H9 (cell line): ENCODE results near the gene PLA1A. TPM values are rescaled to one million over a fixed set of nuclear protein-coding genes. Genes with fewer than 3 reads are reported as not detected.

Experiments
- DNase-seq: peaks from one replicate; pipeline ENCODE4 v3.0.0-alpha.2; 2017
- H2AFZ ChIP-seq: one replicate; pipeline ENCODE4 v1.6.1; 2013; ENCODE audit warnings: mild to moderate bottlenecking, low read length, control low read depth, moderate library complexity
- H2AK5ac ChIP-seq: 2 replicates; pipeline ENCODE4 v1.6.1; 2013; ENCODE audit warnings: low read length, control low read depth, mixed read lengths; ENCODE audit not compliant: insufficient read length
- H2BK120ac ChIP-seq: one replicate; pipeline ENCODE4 v1.6.1; 2013; ENCODE audit warnings: low read depth, mild to moderate bottlenecking, low read length, control low read depth, inconsistent platforms; ENCODE audit not compliant: poor library complexity, severe bottlenecking
- H2BK12ac ChIP-seq: 2 replicates; pipeline ENCODE4 v1.6.1; 2013; ENCODE audit warnings: low read length, control low read depth, mixed read lengths, low read depth; ENCODE audit not compliant: insufficient read length
- H2BK15ac ChIP-seq: 2 replicates; pipeline ENCODE4 v1.6.1; 2013; ENCODE audit warnings: low read depth, low read length, control low read depth
- H2BK20ac ChIP-seq: one replicate; pipeline ENCODE4 v1.6.1; 2013; ENCODE audit warnings: low read depth, mild to moderate bottlenecking, low read length, control low read depth, inconsistent platforms; ENCODE audit not compliant: poor library complexity, severe bottlenecking
- H2BK5ac ChIP-seq: 2 replicates; pipeline ENCODE4 v1.6.1; 2013; ENCODE audit warnings: low read length, control low read depth, mixed read lengths; ENCODE audit not compliant: insufficient read length
- H3K14ac ChIP-seq: 2 replicates; pipeline ENCODE4 v1.6.1; 2013; ENCODE audit warnings: low read length, control low read depth; ENCODE audit not compliant: insufficient read depth
- H3K18ac ChIP-seq: 2 replicates; pipeline ENCODE4 v1.6.1; 2013; ENCODE audit warnings: low read depth, mild to moderate bottlenecking, mixed read lengths, low read length, control low read depth; ENCODE audit not compliant: insufficient read length
- H3K23ac ChIP-seq: 2 replicates; pipeline ENCODE4 v1.6.1; 2013; ENCODE audit warnings: low read length, control low read depth, mixed read lengths, low read depth; ENCODE audit not compliant: insufficient read length
- H3K23me2 ChIP-seq: 2 replicates; pipeline ENCODE4 v1.6.1; 2013; ENCODE audit warnings: low read depth, mild to moderate bottlenecking, mixed read lengths, low read length, control low read depth; ENCODE audit not compliant: insufficient read length, poor library complexity, severe bottlenecking
- H3K27ac ChIP-seq: 2 replicates; pipeline ENCODE4 v1.5.1; 2013; ENCODE audit warnings: low read length, control low read depth, mixed read lengths, low read depth; ENCODE audit not compliant: insufficient read length
- H3K27me3 ChIP-seq: 2 replicates; pipeline ENCODE4 v1.6.1; 2013; ENCODE audit warnings: low read length, control low read depth, inconsistent platforms; ENCODE audit not compliant: insufficient read depth
- H3K4ac ChIP-seq: 2 replicates; pipeline ENCODE4 v1.6.1; 2013; ENCODE audit warnings: low read depth, mild to moderate bottlenecking, control low read depth, inconsistent platforms, low read length, moderate library complexity
- H3K4me1 ChIP-seq: 2 replicates; pipeline ENCODE4 v1.6.1; 2013; ENCODE audit warnings: low read length, control low read depth, inconsistent platforms; ENCODE audit not compliant: insufficient read depth
- H3K4me2 ChIP-seq: 2 replicates; pipeline ENCODE4 v1.6.1; 2013; ENCODE audit warnings: low read length, control low read depth, mixed read lengths; ENCODE audit not compliant: insufficient read length, insufficient read depth
- H3K56ac ChIP-seq: 2 replicates; pipeline ENCODE4 v1.6.1; 2013; ENCODE audit warnings: low read depth, mild to moderate bottlenecking, mixed read lengths, low read length, control low read depth; ENCODE audit not compliant: insufficient read length
- H3K79me1 ChIP-seq: 2 replicates; pipeline ENCODE4 v1.6.1; 2013; ENCODE audit warnings: low read depth, mild to moderate bottlenecking, moderate library complexity, low read length, control low read depth, inconsistent platforms; ENCODE audit not compliant: insufficient read depth, poor library complexity, severe bottlenecking
- H3K79me2 ChIP-seq: 2 replicates; pipeline ENCODE4 v1.6.1; 2013; ENCODE audit warnings: low read length, control low read depth, inconsistent platforms; ENCODE audit not compliant: insufficient read depth
- H3K9ac ChIP-seq: 2 replicates; pipeline ENCODE4 v1.6.1; 2013; ENCODE audit warnings: low read length, control low read depth, mixed read lengths; ENCODE audit not compliant: insufficient read length; ENCODE audit errors: extremely low read depth
- H3K9me3 ChIP-seq: one replicate; pipeline ENCODE4 v1.6.1; 2013; ENCODE audit warnings: low read depth, low read length, inconsistent platforms; ENCODE audit not compliant: control insufficient read depth
- H3T11ph ChIP-seq: one replicate; pipeline ENCODE4 v1.6.1; 2013; ENCODE audit warnings: mild to moderate bottlenecking, low read length, control low read depth, inconsistent platforms
- H4K20me1 ChIP-seq: one replicate; pipeline ENCODE4 v1.6.1; 2013; ENCODE audit not compliant: control insufficient read depth, insufficient read length, insufficient read depth
- H4K5ac ChIP-seq: 2 replicates; pipeline ENCODE4 v1.6.1; 2013; ENCODE audit warnings: low read depth, mild to moderate bottlenecking, mixed read lengths, low read length, control low read depth; ENCODE audit not compliant: insufficient read length
- H4K8ac ChIP-seq: replicated peaks from 2 replicates; pipeline ENCODE4 v1.6.1; 2013; ENCODE audit warnings: low read length, control low read depth, mixed read lengths, low read depth; ENCODE audit not compliant: insufficient read length
- H4K91ac ChIP-seq: 2 replicates; pipeline ENCODE4 v1.6.1; 2013; ENCODE audit warnings: low read depth, mild to moderate bottlenecking, moderate library complexity, mixed read lengths, low read length, control low read depth; ENCODE audit not compliant: insufficient read length
- H3K27ac Mint-ChIP-seq, 3 experiments: 2 replicates in 2 of 3; 3 replicates in 1 of 3; pipeline ENCODE4 v1.8.0; 2020 to 2021; ENCODE audit warnings: mixed read lengths in 3 of 3, mild to moderate bottlenecking in 1 of 3, moderate library complexity in 1 of 3
- H3K27me3 Mint-ChIP-seq: 2 replicates; pipeline ENCODE4 v1.8.0; 2021; ENCODE audit warnings: low read depth, mild to moderate bottlenecking, moderate library complexity, mixed read lengths
- H3K36me3 Mint-ChIP-seq, 3 experiments: 2 replicates in 2 of 3; 3 replicates in 1 of 3; pipeline ENCODE4 v1.8.0; 2020 to 2021; ENCODE audit warnings: low read depth in 3 of 3, mixed read lengths in 3 of 3; ENCODE audit not compliant: insufficient read depth in 1 of 3
- H3K4me1 Mint-ChIP-seq, 2 experiments: 2 replicates each; pipeline ENCODE4 v1.8.0; 2020; ENCODE audit warnings: mixed read lengths in 2 of 2
- H3K4me3 Mint-ChIP-seq, 2 experiments: 2 replicates in 1 of 2; 3 replicates in 1 of 2; pipeline ENCODE4 v1.8.0; 2020 to 2021; ENCODE audit warnings: mild to moderate bottlenecking in 2 of 2, mixed read lengths in 2 of 2, moderate library complexity in 1 of 2
- H3K9me3 Mint-ChIP-seq, 2 experiments: 2 replicates in 1 of 2; 3 replicates in 1 of 2; pipeline ENCODE4 v1.8.0; 2020; ENCODE audit warnings: mild to moderate bottlenecking in 2 of 2, mixed read lengths in 2 of 2, moderate library complexity in 1 of 2
- WGBS: extraction: QIAGEN DNeasy Blood & Tissue Kit; methylation state at CpG from one replicate; pipeline ENCODE4 v1.1.7; 2013; ENCODE audit warnings: missing lambda C conversion rate, low lambda C conversion rate, mixed read lengths; ENCODE audit not compliant: insufficient read length; ENCODE audit errors: extremely low coverage; 5-methylcytosine and 5-hydroxymethylcytosine counted together
- total RNA-seq: library from RNA; stranded (reverse); gene quantifications from 2 replicates; pipeline ENCODE4 v1.2.1, GENCODE V29; 2021
- TF ChIP-seq, protein P1 (sequence below): fragments of 200-600 bp; sonication (generic); conservative IDR thresholded peaks from 3 replicates; pipeline ENCODE4 v1.8.0; 2021; ENCODE audit warnings: antibody characterized with exemption, mild to moderate bottlenecking

Gene PLA1A
- total RNA-seq, 1 experiment from 2014 or later: not detected

- H3T11ph ChIP-seq: no peak overlapping the region
- Mint-ChIP-seq H3K36me3 (no peaks in the 10 kb centered on the region), H3K4me3 (no peak overlapping the region; a peak in 1 of 5 replicates), H3K27me3 (peaks cover 12% of the 10 kb centered on the region), H3K4me1 (0 out of 4 replicates have a peak, but pooled peaks cover 0 to 3% of the 10 kb centered on the region in 2 experiments), H3K9me3 (peaks cover 0 to 3% of the 10 kb centered on the region in 2 experiments; a peak in 2 of 5 replicates), H3K27ac (no peak overlapping the region; a peak in 1 of 7 replicates)
- H3K9me3 ChIP-seq: no peaks in the 10 kb centered on the region
- no peak overlapping the region for H2BK20ac ChIP-seq
- no peaks in the 10 kb centered on the region for H4K20me1 ChIP-seq
- H2BK5ac ChIP-seq: no peak overlapping the region
- no peaks in the 10 kb centered on the region for H3K4me1 ChIP-seq
- TF ChIP-seq, protein P1, sequence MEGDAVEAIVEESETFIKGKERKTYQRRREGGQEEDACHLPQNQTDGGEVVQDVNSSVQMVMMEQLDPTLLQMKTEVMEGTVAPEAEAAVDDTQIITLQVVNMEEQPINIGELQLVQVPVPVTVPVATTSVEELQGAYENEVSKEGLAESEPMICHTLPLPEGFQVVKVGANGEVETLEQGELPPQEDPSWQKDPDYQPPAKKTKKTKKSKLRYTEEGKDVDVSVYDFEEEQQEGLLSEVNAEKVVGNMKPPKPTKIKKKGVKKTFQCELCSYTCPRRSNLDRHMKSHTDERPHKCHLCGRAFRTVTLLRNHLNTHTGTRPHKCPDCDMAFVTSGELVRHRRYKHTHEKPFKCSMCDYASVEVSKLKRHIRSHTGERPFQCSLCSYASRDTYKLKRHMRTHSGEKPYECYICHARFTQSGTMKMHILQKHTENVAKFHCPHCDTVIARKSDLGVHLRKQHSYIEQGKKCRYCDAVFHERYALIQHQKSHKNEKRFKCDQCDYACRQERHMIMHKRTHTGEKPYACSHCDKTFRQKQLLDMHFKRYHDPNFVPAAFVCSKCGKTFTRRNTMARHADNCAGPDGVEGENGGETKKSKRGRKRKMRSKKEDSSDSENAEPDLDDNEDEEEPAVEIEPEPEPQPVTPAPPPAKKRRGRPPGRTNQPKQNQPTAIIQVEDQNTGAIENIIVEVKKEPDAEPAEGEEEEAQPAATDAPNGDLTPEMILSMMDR: no peak
- no peak overlapping the region for H3K9ac ChIP-seq
- H2BK15ac ChIP-seq: no peak overlapping the region
- no peak overlapping the region for H3K27ac ChIP-seq
- H2BK12ac ChIP-seq: no peak overlapping the region
- H3K23me2 ChIP-seq: no peaks in the 10 kb centered on the region
- no peak overlapping the region for H4K5ac ChIP-seq
- H3K79me1 ChIP-seq: no peaks in the 10 kb centered on the region
- WGBS: no CpG with 5 or more reads among the region's 4 CpGs
- H3K56ac ChIP-seq: no peak overlapping the region
- H3K4me2 ChIP-seq: no peak overlapping the region
- no peak overlapping the region for H3K14ac ChIP-seq
- no peak overlapping the region for H3K4ac ChIP-seq
- no peaks in the 10 kb centered on the region for H3K79me2 ChIP-seq
- no peak overlapping the region for H4K8ac ChIP-seq
- H2AK5ac ChIP-seq: no peak overlapping the region
- no peaks in the 10 kb centered on the region for H3K27me3 ChIP-seq
- no peak overlapping the region for H4K91ac ChIP-seq
- no peak overlapping the region for H2BK120ac ChIP-seq
- H2AFZ ChIP-seq: no peak overlapping the region
- no peak overlapping the region for H3K18ac ChIP-seq
- no peak for DNase-seq
- no peak overlapping the region for H3K23ac ChIP-seq
These were observed 28.5 kb upstream of the PLA1A start for GRCh38 chr3:119569156-119569555.
